HG02840 (cell line): ENCODE measurements around the gene EXOC4.
"Not testable (repeated sequence)": the region's sequence is repeated elsewhere in the genome, so short reads cannot be mapped to it uniquely, and the experiment has no call there.

Source experiments
- ATAC-seq: cut with Tn5 transposase; IDR thresholded peaks from one replicate; pipeline ENCODE4 v1.9.1; 2021; ENCODE audit warnings: mild to moderate bottlenecking, moderate library complexity, moderate number of reproducible peaks; ENCODE audit not compliant: unreplicated experiment, low FRiP score

The EXOC4 gene

GRCh38 chr7:133883591-133883990, 630.7 kb downstream of the EXOC4 start:
- ATAC-seq, result no peak

- ATAC-seq, result no peak
These were observed 632.3 kb downstream of the EXOC4 start for GRCh38 chr7:133885213-133885612.

DNA sequence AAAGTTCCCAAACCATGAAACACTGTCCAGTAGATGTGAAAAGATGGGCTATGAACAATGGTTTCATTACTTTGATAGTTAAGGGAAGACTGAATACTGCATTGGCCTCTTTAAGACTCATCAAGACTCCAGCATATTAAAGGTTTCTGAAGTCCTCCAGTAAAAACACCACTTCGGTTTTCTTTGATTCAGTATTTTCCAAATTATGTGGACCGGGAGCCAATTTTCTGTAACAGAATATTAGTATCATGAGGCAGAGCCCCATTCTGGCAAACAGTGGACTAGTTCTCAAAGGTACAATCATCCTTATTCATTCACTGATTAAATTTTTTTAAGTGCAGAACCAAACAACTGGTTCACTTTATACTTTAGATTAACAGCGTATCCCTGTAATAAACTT, 633.2 kb downstream of the EXOC4 start:
- no peak for ATAC-seq

GRCh38 chr7:133886797-133887196, 633.9 kb downstream of the EXOC4 start:
- no peak for ATAC-seq

DNA sequence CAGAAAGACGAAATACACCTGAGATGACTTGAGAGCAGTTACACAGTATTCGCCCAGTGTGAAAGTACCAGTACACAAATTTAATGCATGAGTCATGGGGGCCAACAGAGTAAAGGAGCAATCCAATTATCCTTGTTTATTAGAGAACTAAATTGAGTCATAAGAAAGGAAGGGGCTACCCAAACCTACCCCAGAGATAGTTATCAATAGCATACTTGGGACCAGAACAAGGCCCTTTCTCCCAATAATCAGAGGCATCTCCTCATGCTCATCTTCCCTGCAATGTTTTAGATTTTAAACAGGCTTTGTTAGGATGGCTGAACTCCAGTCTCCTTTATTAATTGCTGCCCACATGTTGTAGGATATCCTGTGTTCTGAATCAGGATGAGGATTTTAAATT, 634.6 kb downstream of the EXOC4 start:
- ATAC-seq, result no peak

GRCh38 chr7:133888061-133888930, 635.4 kb downstream of the EXOC4 start:
- no peak for ATAC-seq

- no peak for ATAC-seq
These were observed 651.9 kb downstream of the EXOC4 start for GRCh38 chr7:133904776-133905175.

GRCh38 chr7:133906553-133906952, 653.7 kb downstream of the EXOC4 start:
- not testable (repeated sequence) for ATAC-seq

GRCh38 chr7:133910761-133911160, 657.9 kb downstream of the EXOC4 start:
- no peak for ATAC-seq

- ATAC-seq, result no peak
These were observed 658.8 kb downstream of the EXOC4 start for GRCh38 chr7:133911724-133912123.

DNA sequence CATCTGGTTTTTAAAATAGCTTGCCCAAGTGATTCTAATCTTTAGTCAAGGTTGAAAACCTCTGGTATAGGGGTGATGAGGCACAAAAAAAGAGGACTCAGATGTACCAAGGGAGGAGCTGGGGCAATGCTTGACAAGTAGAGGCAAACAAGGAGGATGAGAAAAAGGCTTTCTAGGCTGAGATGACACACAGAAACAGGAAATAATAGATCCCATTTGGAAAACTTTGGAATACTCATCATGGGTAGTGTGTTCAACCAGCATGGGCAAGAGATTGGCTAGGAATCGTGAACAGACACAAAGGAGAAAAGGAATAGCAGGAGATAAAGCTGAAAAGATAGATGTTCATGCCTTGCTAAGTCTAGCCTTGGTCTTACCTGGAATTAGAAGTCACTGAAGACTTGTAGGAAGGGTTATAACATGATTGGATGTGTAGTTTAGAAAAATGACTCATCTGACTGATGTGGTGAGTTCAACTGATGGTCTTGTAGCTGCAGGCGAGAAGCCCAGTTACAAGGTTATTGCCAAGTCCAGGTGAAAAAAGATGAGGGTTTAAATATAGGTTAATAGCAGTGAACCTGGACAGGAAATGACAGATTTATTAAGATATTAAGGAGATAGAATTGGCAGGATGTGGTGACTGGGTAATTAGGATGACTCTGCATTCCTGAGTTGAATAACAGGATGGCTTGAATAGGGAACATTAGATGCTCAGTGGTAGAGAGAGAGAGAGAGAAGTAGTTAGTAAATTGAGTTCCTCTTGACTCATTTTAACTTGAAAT, 660.2 kb downstream of the EXOC4 start:
- ATAC-seq, result no peak

DNA sequence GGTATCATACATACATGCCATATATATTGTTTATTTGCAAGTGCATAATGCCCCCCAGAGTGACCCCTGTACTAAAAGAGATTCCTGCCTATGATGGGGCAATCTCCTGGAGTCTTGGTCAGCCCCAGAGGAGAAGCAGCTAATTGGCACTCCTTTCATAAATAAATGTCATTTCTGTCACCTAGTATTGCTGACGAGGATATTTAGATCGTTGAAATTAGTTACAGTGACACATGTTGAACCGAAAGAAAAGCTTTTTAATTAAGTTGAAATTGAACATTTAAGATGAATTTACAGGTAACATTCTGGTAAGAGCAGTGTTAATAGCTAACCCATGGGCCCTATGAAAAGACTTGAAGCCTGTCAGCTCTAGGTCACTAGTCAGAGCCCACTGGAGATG, 663.7 kb downstream of the EXOC4 start:
- no peak for ATAC-seq

DNA sequence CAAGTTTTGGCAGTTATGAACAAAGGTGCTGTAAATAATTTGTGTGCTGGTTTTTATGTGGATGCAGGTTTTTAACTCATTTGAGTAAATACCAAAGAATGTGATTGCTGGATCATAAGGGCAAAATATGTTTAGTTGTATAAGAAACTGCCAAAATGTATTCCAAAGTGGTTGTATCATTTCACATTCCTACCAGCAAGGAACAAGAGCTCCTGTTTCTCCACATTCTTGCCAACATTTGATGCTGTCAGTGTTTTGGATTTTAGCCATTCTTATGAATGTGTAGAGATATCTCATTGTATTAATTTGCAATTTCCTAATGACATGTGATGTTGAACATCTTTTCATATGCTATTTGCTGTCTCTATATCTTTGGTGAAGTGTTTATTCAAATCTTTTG, 666.9 kb downstream of the EXOC4 start:
- ATAC-seq, result no peak

DNA sequence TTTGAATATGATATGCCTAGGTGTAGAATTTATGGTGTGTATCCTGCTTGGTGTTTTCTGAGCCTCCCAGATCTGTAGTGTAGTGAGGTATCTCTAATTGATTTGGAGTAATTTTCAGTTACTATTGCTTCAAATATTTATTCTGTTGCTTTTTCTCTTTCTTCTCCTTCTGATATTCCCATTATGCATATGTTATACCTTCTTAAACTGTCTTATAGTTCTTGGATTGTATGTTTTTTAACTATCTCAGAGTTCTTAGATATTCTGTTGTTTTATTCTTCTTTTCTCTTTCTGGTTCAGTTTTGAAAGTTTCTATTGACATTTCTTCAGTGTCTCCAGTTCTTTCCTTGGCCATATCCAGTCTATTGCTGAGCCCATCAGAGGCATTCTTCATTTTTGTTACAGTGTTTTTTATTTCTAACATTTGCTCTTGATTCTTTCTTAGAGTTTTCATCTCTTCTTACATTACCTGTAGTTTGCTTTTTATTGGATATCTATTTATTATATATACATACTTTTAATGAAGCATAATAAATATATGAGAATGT, 668.8 kb downstream of the EXOC4 start:
- no peak for ATAC-seq

- no peak for ATAC-seq
These were observed 671.1 kb downstream of the EXOC4 start for GRCh38 chr7:133923974-133924373.

- ATAC-seq, result no peak
These were observed 678.2 kb downstream of the EXOC4 start for GRCh38 chr7:133931053-133931452.

DNA sequence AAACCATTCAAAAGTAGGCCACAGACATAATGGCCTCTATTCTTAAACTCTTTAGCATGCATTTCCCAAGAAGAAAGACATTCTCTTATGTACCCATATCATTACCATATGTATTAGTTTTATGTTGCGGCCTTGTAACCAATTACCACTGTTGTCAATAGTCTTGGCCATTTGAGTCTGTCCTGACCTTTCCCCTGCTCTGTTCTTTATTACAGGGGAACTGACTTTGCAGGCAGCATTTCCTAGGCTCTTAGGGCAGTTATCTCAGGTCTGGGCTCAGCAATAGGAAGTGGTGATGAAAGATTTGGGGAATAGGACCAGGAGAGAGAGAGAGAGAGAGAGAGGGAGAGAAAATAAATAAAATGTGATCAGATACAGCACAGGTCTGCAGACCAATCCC, 679.7 kb downstream of the EXOC4 start:
- no peak for ATAC-seq

DNA sequence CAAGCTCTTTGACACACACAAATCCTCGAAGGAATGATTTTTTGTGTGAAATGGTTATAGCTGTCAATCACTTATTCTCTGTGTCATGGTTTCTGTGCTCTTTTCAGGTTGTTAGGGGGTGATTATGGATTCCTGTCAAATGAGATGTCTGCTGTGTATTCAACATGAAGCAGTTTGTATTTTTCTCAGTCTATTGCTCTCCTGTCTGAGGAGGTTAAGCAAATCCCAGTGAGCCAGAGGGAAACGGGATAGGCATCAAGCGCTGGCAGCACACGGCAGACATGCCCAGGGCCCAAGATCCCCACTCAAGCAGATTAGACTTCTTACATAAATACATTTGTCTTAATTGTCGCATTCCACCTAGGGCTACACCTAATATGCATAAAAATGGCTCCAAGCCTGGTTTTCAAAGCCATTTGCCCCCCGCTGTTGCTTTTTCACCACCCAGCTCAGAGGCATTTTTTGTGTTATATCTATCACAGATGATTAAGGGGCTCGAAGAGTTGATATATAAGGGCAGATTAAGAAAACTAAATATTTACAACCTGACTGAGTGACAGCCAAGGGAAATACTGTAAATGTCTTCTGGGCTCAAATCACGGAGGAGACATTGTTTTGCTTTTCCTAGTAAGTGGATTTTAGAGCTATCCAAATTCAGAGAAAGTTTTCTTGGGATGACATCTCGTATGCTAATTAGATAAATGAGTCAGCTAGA, 681.5 kb downstream of the EXOC4 start:
- no peak for ATAC-seq

- no peak for ATAC-seq
These were observed 682.1 kb downstream of the EXOC4 start for GRCh38 chr7:133934977-133935330.

GRCh38 chr7:133936074-133936473, 683.2 kb downstream of the EXOC4 start:
- no peak for ATAC-seq

DNA sequence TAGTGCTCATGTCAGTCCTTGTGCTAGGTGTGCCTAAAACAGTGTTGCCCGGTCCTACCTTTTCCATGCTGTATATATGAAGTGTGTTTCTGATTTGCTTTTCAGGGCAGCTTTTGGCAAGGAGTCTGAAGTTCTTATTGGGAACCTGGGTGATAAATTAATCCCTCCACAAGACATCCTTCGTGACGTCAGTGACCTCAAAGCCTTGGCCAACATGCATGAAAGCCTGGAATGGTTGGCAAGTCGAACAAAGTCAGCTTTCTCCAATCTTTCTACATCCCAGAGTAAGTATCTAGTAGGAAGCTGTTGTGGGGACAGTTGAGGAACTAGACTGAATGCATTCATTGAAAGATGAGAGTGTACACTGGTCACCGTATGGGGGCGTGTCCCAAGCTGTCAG, 684.9 kb downstream of the EXOC4 start:
- ATAC-seq, result no peak
